HEK293 (cell line): ENCODE measurements around the gene BLOC1S5.

Experiments used
- GLIS2 ChIP-seq: fragments of 450-650 bp; formaldehyde crosslinking; IDR thresholded peaks from 2 replicates; pipeline ENCODE4 v1.5.1; 2016; ENCODE audit warnings: missing biosample characterization, missing genetic modification characterization
- HOXD13 ChIP-seq: sonication (generic); formaldehyde crosslinking; IDR thresholded peaks from 2 replicates; pipeline ENCODE4 v1.8.0; 2022; ENCODE audit warnings: missing genetic modification reagents, borderline replicate concordance
- KLF1 ChIP-seq: fragments of 450-650 bp; formaldehyde crosslinking; IDR thresholded peaks from 2 replicates; pipeline ENCODE4 v1.5.1; 2016; ENCODE audit warnings: missing biosample characterization, missing genetic modification characterization
- KLF8 ChIP-seq: fragments of 450-650 bp; formaldehyde crosslinking; IDR thresholded peaks from 2 replicates; pipeline ENCODE4 v1.5.1; 2016; ENCODE audit warnings: missing biosample characterization, missing genetic modification characterization
- KLF9 ChIP-seq: fragments of 450-650 bp; formaldehyde crosslinking; IDR thresholded peaks from 2 replicates; pipeline ENCODE4 v1.5.1; 2016; ENCODE audit warnings: missing biosample characterization, missing genetic modification characterization, low read depth
- PRDM10 ChIP-seq: fragments of 450-650 bp; formaldehyde crosslinking; IDR thresholded peaks from 2 replicates; pipeline ENCODE4 v1.5.1; 2016; ENCODE audit warnings: missing biosample characterization, missing genetic modification characterization
- WT1 ChIP-seq: fragments of 450-650 bp; formaldehyde crosslinking; IDR thresholded peaks from 2 replicates; pipeline ENCODE4 v1.5.1; 2016; ENCODE audit warnings: missing biosample characterization, missing genetic modification characterization
- YY2 ChIP-seq: fragments of 450-650 bp; formaldehyde crosslinking; IDR thresholded peaks from 2 replicates; pipeline ENCODE4 v1.5.1; 2016; ENCODE audit warnings: missing biosample characterization, missing genetic modification characterization
- ZBTB11 ChIP-seq: fragments of 450-650 bp; formaldehyde crosslinking; conservative IDR thresholded peaks from 2 replicates; pipeline ENCODE4 v1.5.1; 2016; ENCODE audit warnings: low read depth, missing biosample characterization, missing genetic modification characterization
- ZBTB20 ChIP-seq: fragments of 450-650 bp; formaldehyde crosslinking; IDR thresholded peaks from 2 replicates; pipeline ENCODE4 v1.5.1; 2016; ENCODE audit warnings: missing biosample characterization, missing genetic modification characterization
- ZBTB48 ChIP-seq: fragments of 450-650 bp; formaldehyde crosslinking; IDR thresholded peaks from 2 replicates; pipeline ENCODE4 v1.5.1; 2016; ENCODE audit warnings: missing biosample characterization, missing genetic modification characterization
- ZEB2 ChIP-seq: fragments of 450-650 bp; formaldehyde crosslinking; IDR thresholded peaks from 2 replicates; pipeline ENCODE4 v1.5.1; 2016; ENCODE audit warnings: missing biosample characterization, missing genetic modification characterization
- ZNF18 ChIP-seq: fragments of 450-650 bp; formaldehyde crosslinking; IDR thresholded peaks from 2 replicates; pipeline ENCODE4 v1.5.1; 2016; ENCODE audit warnings: missing biosample characterization, missing genetic modification characterization
- ZNF184 ChIP-seq: fragments of 450-650 bp; IDR thresholded peaks from 2 replicates; pipeline ENCODE4 v1.5.1; 2018; ENCODE audit warnings: missing biosample characterization, mild to moderate bottlenecking, missing genetic modification characterization
- ZNF202 ChIP-seq: fragments of 450-650 bp; formaldehyde crosslinking; IDR thresholded peaks from 2 replicates; pipeline ENCODE4 v1.5.1; 2016; ENCODE audit warnings: missing biosample characterization, missing genetic modification characterization, borderline replicate concordance
- ZNF280D ChIP-seq: fragments of 450-650 bp; formaldehyde crosslinking; IDR thresholded peaks from 2 replicates; pipeline ENCODE4 v1.5.1; 2016; ENCODE audit warnings: missing biosample characterization, missing genetic modification characterization
- ZNF324 ChIP-seq: fragments of 450-650 bp; formaldehyde crosslinking; IDR thresholded peaks from 2 replicates; pipeline ENCODE4 v1.5.1; 2016; ENCODE audit warnings: missing biosample characterization, missing genetic modification characterization
- ZNF335 ChIP-seq: fragments of 450-650 bp; formaldehyde crosslinking; conservative IDR thresholded peaks from 2 replicates; pipeline ENCODE4 v1.5.1; 2016; ENCODE audit warnings: missing biosample characterization, missing genetic modification characterization
- ZNF366 ChIP-seq: fragments of 450-650 bp; formaldehyde crosslinking; conservative IDR thresholded peaks from 2 replicates; pipeline ENCODE4 v1.5.1; 2016; ENCODE audit warnings: missing biosample characterization, missing genetic modification characterization
- ZNF48 ChIP-seq: fragments of 450-650 bp; formaldehyde crosslinking; IDR thresholded peaks from 2 replicates; pipeline ENCODE4 v1.5.1; 2016; ENCODE audit warnings: missing biosample characterization, missing genetic modification characterization
- ZNF558 ChIP-seq: fragments of 450-650 bp; formaldehyde crosslinking; IDR thresholded peaks from 2 replicates; pipeline ENCODE4 v1.5.1; 2016; ENCODE audit warnings: missing biosample characterization, missing genetic modification characterization
- ZNF600 ChIP-seq: fragments of 450-650 bp; formaldehyde crosslinking; IDR thresholded peaks from 2 replicates; pipeline ENCODE4 v1.5.1; 2016; ENCODE audit warnings: missing biosample characterization, missing genetic modification characterization
- ZNF692 ChIP-seq: fragments of 450-650 bp; formaldehyde crosslinking; IDR thresholded peaks from 2 replicates; pipeline ENCODE4 v1.5.1; 2016; ENCODE audit warnings: missing biosample characterization, missing genetic modification characterization
- ZNF701 ChIP-seq: fragments of 450-650 bp; formaldehyde crosslinking; IDR thresholded peaks from 2 replicates; pipeline ENCODE4 v1.5.1; 2016; ENCODE audit warnings: missing biosample characterization, missing genetic modification characterization
- ZNF785 ChIP-seq: fragments of 450-650 bp; formaldehyde crosslinking; IDR thresholded peaks from 2 replicates; pipeline ENCODE4 v1.5.1; 2016; ENCODE audit warnings: missing biosample characterization, missing genetic modification characterization

BLOC1S5 gene

DNA sequence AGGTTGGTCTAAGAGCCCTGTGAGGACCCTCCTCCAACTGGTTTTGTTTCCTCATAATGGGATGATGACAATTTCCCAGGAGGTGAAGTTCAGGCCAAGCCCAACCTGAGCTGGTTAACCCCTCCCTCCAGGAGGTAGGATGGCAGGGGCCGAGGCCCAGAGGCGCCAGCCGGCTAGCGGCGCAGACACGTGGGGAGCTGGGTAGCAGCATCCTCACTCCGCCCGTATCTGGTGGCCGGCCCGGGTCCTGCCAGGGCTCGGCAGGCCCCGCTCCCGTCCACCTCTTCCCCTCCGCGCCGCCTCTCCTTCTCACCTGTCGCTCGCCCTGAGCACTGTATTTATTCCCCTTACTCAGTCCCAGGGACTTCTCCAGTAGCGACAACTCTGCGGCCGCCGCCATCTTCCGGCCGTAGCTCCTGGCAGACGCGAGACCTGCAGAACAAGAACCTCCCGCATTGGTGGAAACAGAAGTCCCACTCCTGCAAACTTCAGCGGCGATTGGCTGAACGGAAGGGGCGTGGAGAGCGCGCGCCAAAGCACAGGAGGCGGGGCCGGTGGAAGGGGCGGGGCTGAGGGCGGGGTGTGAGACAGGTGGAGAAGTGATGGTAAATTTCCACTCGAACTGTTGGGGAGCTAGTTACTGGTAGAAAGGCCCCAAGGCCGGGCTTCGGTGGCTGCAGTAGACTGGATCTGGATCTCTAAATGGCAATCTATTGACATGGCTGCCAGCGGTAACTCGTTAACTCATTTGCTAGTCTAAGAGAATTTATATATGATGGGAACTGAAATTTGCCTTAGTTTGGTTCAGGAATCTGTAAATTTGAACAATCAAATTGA is 38.2 kb upstream of the BLOC1S5 start, which contains the start of gene EEF1E1 (continued):
- TF ChIP-seq KLF1 (tag by site-specific recombination) (peak; percentile 38; the same call in 1 of the 2 replicates), KLF9 (tag by site-specific recombination) (peak; percentile 94), ZNF202 (tag by site-specific recombination) (no peak), ZNF184 (tag by site-specific recombination) (no peak; the same call in 1 of the 2 replicates), ZNF600 (tag by site-specific recombination) (peak; percentile 61; the same call in 1 of the 2 replicates), ZNF324 (tag by site-specific recombination) (peak; percentile 72; the same call in 1 of the 2 replicates), ZNF692 (peak; percentile 74; the same call in 1 of the 2 replicates), ZNF366 (tag by site-specific recombination) (peak; percentile 27; the same call in 1 of the 2 replicates), ZBTB11 (tag by site-specific recombination) (peak; percentile 27; the same call in 1 of the 2 replicates), ZEB2 (tag by site-specific recombination) (0 out of 2 replicates have a peak, but pooled peaks have one; percentile 52), ZNF785 (tag by site-specific recombination) (no peak), ZBTB20 (tag by site-specific recombination) (peak; percentile 84), ZNF280D (peak; percentile 69; the same call in 1 of the 2 replicates), ZNF558 (tag by site-specific recombination) (no peak), GLIS2 (tag by site-specific recombination) (no peak), YY2 (peak; percentile 89), HOXD13 (CRISPR knock-in tag) (no peak), PRDM10 (tag by site-specific recombination) (peak; percentile 83), WT1 (tag by site-specific recombination) (peak; percentile 59; the same call in 1 of the 2 replicates), ZNF701 (no peak), ZNF18 (tag by site-specific recombination) (0 out of 2 replicates have a peak, but pooled peaks have one; percentile 27), ZNF335 (tag by site-specific recombination) (peak; percentile 91), ZBTB48 (tag by site-specific recombination) (peak; percentile 86), ZNF48 (no peak), KLF8 (tag by site-specific recombination) (peak; percentile 83)
